B cell (primary cell): ENCODE measurements around the gene AMIGO2. TPM values are rescaled to one million over a fixed set of nuclear protein-coding genes. Genes with fewer than 3 reads are reported as not detected.
"Not testable (repeated sequence)": the region's sequence is repeated elsewhere in the genome, so short reads cannot be mapped to it uniquely, and the experiment has no call there.

Experiments used
- ATAC-seq: fragments of 200-7000 bp; cut with Tn5 transposase; one replicate; pipeline ENCODE4 v1.10.0; 2021; ENCODE audit warnings: low read depth, mild to moderate bottlenecking, moderate number of reproducible peaks, moderate library complexity
- CTCF ChIA-PET: fragments of 350-600 bp; sonication (Branson Sonifier 250); formaldehyde crosslinking; loops from one replicate; lab custom pipeline; 2021; ENCODE audit warnings: antibody characterized with exemption, inconsistent platforms; lab: Charles Lee
- POLR2A ChIA-PET: fragments of 350-600 bp; sonication (Branson Sonifier 250); formaldehyde crosslinking; loops from one replicate; lab custom pipeline; 2021; ENCODE audit warnings: antibody characterized with exemption; lab: Charles Lee
- DNase-seq: peaks from one replicate; pipeline ENCODE4 v3.0.0; 2013
- H2AFZ ChIP-seq: 2 replicates; pipeline ENCODE4 v1.6.1; 2012; ENCODE audit warnings: mild to moderate bottlenecking, low read depth, low read length; ENCODE audit not compliant: insufficient read depth, poor library complexity, severe bottlenecking
- H3K27ac ChIP-seq, 2 donors: 1 replicate in 1 of 2; 2 replicates in 1 of 2; pipeline ENCODE4 v1.5.1; 2012 to 2013; ENCODE audit warnings: low read length in 2 of 2, mild to moderate bottlenecking in 2 of 2, moderate library complexity in 1 of 2
- H3K27me3 ChIP-seq, 4 experiments: fragments of 200-600 bp in 1 of 4; sonication (generic) in 1 of 4; replicated peaks in 1 of 4; 1 replicate in 2 of 4; 2 replicates in 2 of 4; pipeline versions ENCODE4 v1.6.1 to v1.7.0; 2013 to 2016; ENCODE audit warnings: low read length in 3 of 4, mild to moderate bottlenecking in 2 of 4, mixed read lengths in 1 of 4, moderate library complexity in 1 of 4; ENCODE audit not compliant: insufficient read depth in 4 of 4, control insufficient read depth in 3 of 4; ENCODE audit errors: control extremely low read depth in 1 of 4
- H3K36me3 ChIP-seq, 2 experiments: replicated peaks in 1 of 2; 1 replicate in 1 of 2; 2 replicates in 1 of 2; pipeline versions ENCODE4 v1.6.1 to v1.7.1; 2013; ENCODE audit warnings: low read length in 1 of 2; ENCODE audit not compliant: insufficient read depth in 2 of 2, control insufficient read depth in 1 of 2; ENCODE audit errors: control extremely low read depth in 1 of 2, extremely low read depth in 1 of 2
- H3K4me1 ChIP-seq, 2 donors: fragments of 200-600 bp in 1 of 2; sonication (generic) in 1 of 2; 1 replicate in 1 of 2; 2 replicates in 1 of 2; pipeline versions ENCODE4 v1.5.1 to v1.6.1; 2013 to 2017; ENCODE audit warnings: low read length in 2 of 2; ENCODE audit not compliant: control insufficient read depth in 2 of 2, insufficient read depth in 2 of 2
- H3K4me2 ChIP-seq: replicated peaks from 2 replicates; pipeline ENCODE3; 2012; ENCODE audit warnings: mild to moderate bottlenecking, low read depth, low read length; ENCODE audit not compliant: poor library complexity, severe bottlenecking
- H3K4me3 ChIP-seq, 5 experiments: fragments of 200-600 bp in 1 of 5; sonication (generic) in 1 of 5; 1 replicate in 3 of 5; 2 replicates in 2 of 5; pipeline versions ENCODE4 v1.5.1 to v1.7.0; 2011 to 2016; ENCODE audit warnings: low read length in 4 of 5, mild to moderate bottlenecking in 4 of 5, low read depth in 2 of 5, control low read depth in 1 of 5, moderate library complexity in 1 of 5; ENCODE audit not compliant: insufficient read depth in 1 of 5; ENCODE audit errors: control extremely low read depth in 1 of 5, extremely low read depth in 1 of 5
- H3K79me2 ChIP-seq: fragments of 200-600 bp; sonication (generic); one replicate; pipeline ENCODE4 v1.6.0; 2016; ENCODE audit warnings: low read length; ENCODE audit not compliant: control insufficient read depth, insufficient read depth
- H3K9ac ChIP-seq: fragments of 200-600 bp; sonication (generic); 2 replicates; pipeline ENCODE4 v1.6.1; 2017; ENCODE audit warnings: mild to moderate bottlenecking, low read length, moderate library complexity
- H3K9me3 ChIP-seq, 3 donors: one replicate each; pipeline versions ENCODE4 v1.6.1 to v1.7.1; 2013; ENCODE audit warnings: low read length in 2 of 3; ENCODE audit not compliant: control insufficient read depth in 2 of 3, insufficient read depth in 1 of 3; ENCODE audit errors: control extremely low read depth in 1 of 3
- H4K20me1 ChIP-seq: 2 replicates; pipeline ENCODE4 v1.6.0; 2012; ENCODE audit warnings: mild to moderate bottlenecking, low read length; ENCODE audit not compliant: insufficient read depth, control insufficient read depth, poor library complexity, severe bottlenecking
- H3K27ac Mint-ChIP-seq: one replicate; pipeline ENCODE4 v1.8.0; 2021; ENCODE audit warnings: mixed read lengths
- H3K27me3 Mint-ChIP-seq: one replicate; pipeline ENCODE4 v1.8.0; 2021; ENCODE audit warnings: mixed read lengths
- H3K4me1 Mint-ChIP-seq: one replicate; pipeline ENCODE4 v1.8.0; 2021; ENCODE audit warnings: mixed read lengths
- H3K4me3 Mint-ChIP-seq: one replicate; pipeline ENCODE4 v1.8.0; 2021; ENCODE audit warnings: mixed read lengths
- H3K9me3 Mint-ChIP-seq: one replicate; pipeline ENCODE4 v1.8.0; 2022; ENCODE audit warnings: mixed read lengths; ENCODE audit not compliant: insufficient read depth
- EZH2 ChIP-seq: IDR thresholded peaks from 2 replicates; pipeline ENCODE4 v1.6.1; 2012; ENCODE audit warnings: borderline replicate concordance, low read depth, mild to moderate bottlenecking, moderate library complexity, low read length; ENCODE audit not compliant: insufficient read depth, poor library complexity, severe bottlenecking
- WGBS: methylation state at CpG from one replicate; pipeline ENCODE4 v1.1.5; 2013; ENCODE audit warnings: missing lambda C conversion rate; ENCODE audit not compliant: insufficient coverage; 5-methylcytosine and 5-hydroxymethylcytosine counted together
- intact Hi-C: fragments of 100-400 bp; cut with micrococcal nuclease; formaldehyde crosslinking; loops from one replicate; pipeline ENCODE4 v1.10.0; 2022
- polyA plus RNA-seq: library from polyadenylated mRNA; depleted of rRNA; stranded (reverse); fragments of >200 nt; gene quantifications from 2 replicates; pipeline ENCODE4 v1.2.3, GENCODE V29; 2012
- total RNA-seq, 2 donors: library from RNA; stranded (reverse); fragments of 120-200 nt in 1 of 2; gene quantifications; 1 replicate in 1 of 2; 2 replicates in 1 of 2; pipeline versions ENCODE4 v1.2.3 to v1.2.4, GENCODE V29; 2013 to 2022
- TF ChIP-seq, protein P1 (sequence below): fragments of 200-600 bp; IDR thresholded peaks from one replicate; pipeline ENCODE4 v1.8.0; 2022; ENCODE audit warnings: antibody characterized with exemption, mild to moderate bottlenecking

The AMIGO2 gene
- total and polyA plus RNA-seq, 2 donors (not counting 1 experiment from before 2014, with no cell fraction given), result 10.4 to 11.8 TPM

DNA sequence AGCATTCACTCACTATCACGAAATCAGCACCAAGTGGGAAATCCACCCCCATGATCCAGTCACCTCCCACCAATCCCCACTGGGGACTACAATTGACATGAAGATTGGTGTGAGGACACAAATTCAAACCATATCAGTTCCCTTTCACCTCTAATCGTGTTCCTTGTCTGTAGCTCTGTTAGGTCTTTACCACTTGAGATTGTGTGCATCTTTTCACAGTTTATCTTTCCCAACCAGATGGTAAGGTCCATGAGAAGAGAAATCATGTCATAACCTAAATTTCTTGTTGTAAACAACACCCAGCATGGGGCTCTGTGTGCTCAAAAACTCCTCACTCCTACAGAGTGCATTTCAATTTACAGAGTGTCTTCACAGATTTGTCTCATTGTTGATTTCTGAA, 27.5 kb downstream of the AMIGO2 start:
- Histone ChIP-seq H3K4me3 (no peak overlapping the region), H3K27ac (no peak overlapping the region), H3K79me2 (no peaks in the 10 kb centered on the region), H3K9ac (no peak overlapping the region), H2AFZ (no peak overlapping the region), H4K20me1 (no peaks in the 10 kb centered on the region), H3K27me3 (peaks cover 0 to 3% (median 0%) of the 10 kb centered on the region in 4 experiments), H3K4me2 (no peak overlapping the region), H3K9me3 (peaks cover 0 to 28% (median 20%) of the 10 kb centered on the region in 3 donors), H3K36me3 (no peaks in the 10 kb centered on the region), H3K4me1 (peaks cover 0 to 8% of the 10 kb centered on the region in 2 donors)
- ChIA-PET CTCF (interaction anchor here (1.3 kb wide), 1 partner anchor 255 kb away, joined by 3 read pairs; no protein-coding TSS in a partner anchor), POLR2A (no interaction called here)
- H3K4me3 Mint-ChIP-seq, result no peak overlapping the region
- peaks cover 13% of the 10 kb centered on the region for H3K9me3 Mint-ChIP-seq
- H3K27ac Mint-ChIP-seq, result no peak overlapping the region
- WGBS, result 100% methylated on average over 1 of the region's 2 CpGs
- intact Hi-C loops, result no loop called here
- H3K4me1 Mint-ChIP-seq, result no peaks in the 10 kb centered on the region
- H3K27me3 Mint-ChIP-seq, result no peaks in the 10 kb centered on the region
- DNase-seq (no peak), ATAC-seq (no peak)
- TF ChIP-seq, protein P1, sequence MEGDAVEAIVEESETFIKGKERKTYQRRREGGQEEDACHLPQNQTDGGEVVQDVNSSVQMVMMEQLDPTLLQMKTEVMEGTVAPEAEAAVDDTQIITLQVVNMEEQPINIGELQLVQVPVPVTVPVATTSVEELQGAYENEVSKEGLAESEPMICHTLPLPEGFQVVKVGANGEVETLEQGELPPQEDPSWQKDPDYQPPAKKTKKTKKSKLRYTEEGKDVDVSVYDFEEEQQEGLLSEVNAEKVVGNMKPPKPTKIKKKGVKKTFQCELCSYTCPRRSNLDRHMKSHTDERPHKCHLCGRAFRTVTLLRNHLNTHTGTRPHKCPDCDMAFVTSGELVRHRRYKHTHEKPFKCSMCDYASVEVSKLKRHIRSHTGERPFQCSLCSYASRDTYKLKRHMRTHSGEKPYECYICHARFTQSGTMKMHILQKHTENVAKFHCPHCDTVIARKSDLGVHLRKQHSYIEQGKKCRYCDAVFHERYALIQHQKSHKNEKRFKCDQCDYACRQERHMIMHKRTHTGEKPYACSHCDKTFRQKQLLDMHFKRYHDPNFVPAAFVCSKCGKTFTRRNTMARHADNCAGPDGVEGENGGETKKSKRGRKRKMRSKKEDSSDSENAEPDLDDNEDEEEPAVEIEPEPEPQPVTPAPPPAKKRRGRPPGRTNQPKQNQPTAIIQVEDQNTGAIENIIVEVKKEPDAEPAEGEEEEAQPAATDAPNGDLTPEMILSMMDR, result no peak
- TF ChIP-seq EZH2, result no peak

DNA sequence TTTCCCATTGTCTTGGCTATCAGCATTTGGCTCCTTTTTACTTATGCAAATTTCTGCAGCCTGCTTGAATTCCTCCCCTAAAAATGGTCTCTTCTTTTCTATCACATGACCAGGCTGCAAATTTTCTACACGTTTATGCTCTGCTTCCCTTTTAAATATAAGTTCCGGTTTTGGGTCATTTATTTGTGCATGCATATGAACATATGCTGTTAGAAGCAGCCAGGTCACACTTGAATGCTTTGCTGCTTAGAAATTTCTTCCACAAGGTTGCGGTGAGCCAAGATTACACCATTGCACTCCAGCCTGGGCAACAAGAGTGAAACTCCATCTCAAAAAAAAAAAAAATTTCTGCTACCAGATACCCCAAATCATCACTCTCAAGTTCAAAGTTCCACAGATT, 28.5 kb downstream of the AMIGO2 start:
- CTCF ChIA-PET, result interaction anchor here (1.3 kb wide), 1 partner anchor 256 kb away, joined by 3 read pairs; no protein-coding TSS in a partner anchor
- not testable (repeated sequence) for DNase-seq

More for the DNA sequence above, 28.5 kb downstream of the AMIGO2 start:
- WGBS, result 75% methylated on average over 1 of the region's 3 CpGs
- H3K79me2 ChIP-seq, ATAC-seq, H3K4me3 ChIP-seq, H2AFZ ChIP-seq, H4K20me1 ChIP-seq, H3K4me1 ChIP-seq, H3K27me3 ChIP-seq, H3K4me3 Mint-ChIP-seq, H3K4me2 ChIP-seq, POLR2A ChIA-PET, H3K4me1 Mint-ChIP-seq, H3K27ac Mint-ChIP-seq, H3K27ac ChIP-seq, intact Hi-C loops, H3K36me3 ChIP-seq, H3K27me3 Mint-ChIP-seq, H3K9ac ChIP-seq: not testable (repeated sequence)
- H3K9me3 Mint-ChIP-seq, result peaks cover 13% of the 10 kb centered on the region
- peaks cover 0 to 28% (median 12%) of the 10 kb centered on the region in 3 donors for H3K9me3 ChIP-seq
